Right atrium auricular region (tissue), 2 donors: ENCODE measurements around the gene CTDNEP1. TPM values are rescaled to one million over a fixed set of nuclear protein-coding genes. Genes with fewer than 3 reads are reported as not detected.

ENCODE experiments used
- DNase-seq: peaks from one replicate; pipeline ENCODE4 v3.0.0-alpha.2; 2019; ENCODE audit warnings: low spot score
- H3K27ac ChIP-seq, 2 donors: fragments of 200-600 bp; sonication (generic); 1 replicate in 1 of 2; 2 replicates in 1 of 2; pipeline ENCODE4 v1.5.1; 2016 to 2019
- H3K27me3 ChIP-seq, 2 donors: fragments of 200-600 bp; sonication (generic); one replicate each; pipeline versions ENCODE4 v1.5.1 to v1.6.0; 2017 to 2019
- H3K36me3 ChIP-seq: fragments of 200-600 bp; sonication (generic); one replicate; pipeline ENCODE4 v1.5.1; 2016
- H3K4me1 ChIP-seq, 2 donors: fragments of 200-600 bp; sonication (generic); one replicate each; pipeline versions ENCODE4 v1.5.1 to v1.6.0; 2017 to 2019
- H3K4me3 ChIP-seq, 2 donors: fragments of 200-600 bp; sonication (generic); 1 replicate in 1 of 2; 2 replicates in 1 of 2; pipeline ENCODE4 v1.5.1; 2017 to 2019; ENCODE audit warnings: mild to moderate bottlenecking in 1 of 2, moderate library complexity in 1 of 2
- H3K9me3 ChIP-seq, 2 donors: fragments of 200-600 bp; sonication (generic); one replicate each; pipeline ENCODE4 v1.5.1; 2019
- CTCF ChIP-seq, 2 donors: fragments of 200-600 bp; sonication (generic); IDR thresholded peaks; one replicate each; pipeline ENCODE4 v1.5.1; 2019; ENCODE audit warnings: antibody characterized with exemption in 2 of 2
- total RNA-seq, 2 donors: library from RNA; depleted of rRNA; stranded (reverse); fragments of >200 nt; gene quantifications; one replicate each; pipeline ENCODE4 v1.1.0, GENCODE V29; 2016

Gene CTDNEP1
- total RNA-seq, 2 donors from 2014 or later: 55.0 to 77.2 TPM

GRCh38 chr17:7233701-7234082 lies 17.8 kb downstream of the CTDNEP1 start:
- Histone ChIP-seq H3K4me3 (peak overlapping the region; percentile 92 to 93), H3K27ac (peak overlapping the region; percentile 91 to 95), H3K27me3 (no peaks in the 10 kb centered on the region), H3K9me3 (no peaks in the 10 kb centered on the region), H3K4me1 (peaks cover 0 to 44% of the 10 kb centered on the region in 2 donors), H3K36me3 (peaks cover 32% of the 10 kb centered on the region)
- no peak for DNase-seq
- no peak for TF ChIP-seq CTCF (IDR thresholded peaks at IDR 0.05)

- Histone ChIP-seq H3K4me3 (no peak overlapping the region), H3K27me3 (no peaks in the 10 kb centered on the region), H3K9me3 (no peaks in the 10 kb centered on the region), H3K36me3 (peaks cover 46% of the 10 kb centered on the region), H3K4me1 (peaks cover 0 to 38% of the 10 kb centered on the region in 2 donors), H3K27ac (no peak overlapping the region)
- no peak for DNase-seq
- no peak for TF ChIP-seq CTCF (IDR thresholded peaks at IDR 0.05)
Measured at GRCh38 chr17:7232114-7232513, 19.4 kb downstream of the CTDNEP1 start.

GRCh38 chr17:7229504-7229903 lies 22.0 kb downstream of the CTDNEP1 start:
- no peak for TF ChIP-seq CTCF (IDR thresholded peaks at IDR 0.05)
- H3K27ac ChIP-seq: no peak overlapping the region
- peaks cover 57% of the 10 kb centered on the region for H3K36me3 ChIP-seq
- no peak overlapping the region for H3K4me3 ChIP-seq
- DNase-seq: no peak
- H3K9me3 ChIP-seq: no peaks in the 10 kb centered on the region
- peaks cover 0 to 23% of the 10 kb centered on the region in 2 donors for H3K4me1 ChIP-seq
- H3K27me3 ChIP-seq: no peaks in the 10 kb centered on the region

GRCh38 chr17:7228920-7229319 lies 22.6 kb downstream of the CTDNEP1 start:
- Histone ChIP-seq H3K27ac (no peak overlapping the region), H3K27me3 (no peaks in the 10 kb centered on the region), H3K36me3 (peaks cover 63% of the 10 kb centered on the region), H3K9me3 (no peaks in the 10 kb centered on the region), H3K4me1 (peaks cover 0 to 29% of the 10 kb centered on the region in 2 donors), H3K4me3 (no peak overlapping the region)
- no peak for DNase-seq
- no peak for TF ChIP-seq CTCF (IDR thresholded peaks at IDR 0.05)

- DNase-seq: no peak
- H3K36me3 ChIP-seq: peaks cover 82% of the 10 kb centered on the region
- H3K9me3 ChIP-seq: no peaks in the 10 kb centered on the region
- peaks cover 0 to 19% of the 10 kb centered on the region in 2 donors for H3K4me1 ChIP-seq
- no peak overlapping the region for H3K4me3 ChIP-seq
- no peaks in the 10 kb centered on the region for H3K27me3 ChIP-seq
- TF ChIP-seq CTCF (IDR thresholded peaks at IDR 0.05): no peak
- no peak overlapping the region for H3K27ac ChIP-seq
Measured at GRCh38 chr17:7226721-7227710, 24.5 kb downstream of the CTDNEP1 start.
